ENCODE measurements around the gene FASN.

Gene FASN

GRCh38 chr17:82055965-82056728 is 41.9 kb downstream of the FASN start:
- FAIRE-seq (no peak), DNase-seq (ENCODE audit: insufficient read length) (no peak)
- TF ChIP-seq POLR2AphosphoS5 (IDR thresholded peaks at IDR 0.05; ENCODE audit: low read depth, low read length) (no peak), POLR2A (IDR thresholded peaks at IDR 0.05; ENCODE audit: low read depth, low read length) (peak; percentile 45; the same call in 1 of the 2 replicates)

GRCh38 chr17:82055023-82055964 is 42.7 kb downstream of the FASN start:
- DNase-seq (ENCODE audit: insufficient read length) (no peak), FAIRE-seq (no peak)
- TF ChIP-seq POLR2A (IDR thresholded peaks at IDR 0.05; ENCODE audit: low read depth, low read length) (no peak; the same call in 1 of the 2 replicates), POLR2AphosphoS5 (IDR thresholded peaks at IDR 0.05; ENCODE audit: low read depth, low read length) (no peak; the same call in none of the 2 replicates), TAF1 (IDR thresholded peaks at IDR 0.05; ENCODE audit: borderline replicate concordance, low read depth, low read length) (no peak)

GRCh38 chr17:82054351-82055022 is 43.5 kb downstream of the FASN start:
- TF ChIP-seq POLR2A (IDR thresholded peaks at IDR 0.05; ENCODE audit: low read depth, low read length) (no peak), POLR2AphosphoS5 (IDR thresholded peaks at IDR 0.05; ENCODE audit: low read depth, low read length) (no peak), TAF1 (IDR thresholded peaks at IDR 0.05; ENCODE audit: borderline replicate concordance, low read depth, low read length) (no peak)
- FAIRE-seq: no peak
- DNase-seq (ENCODE audit: insufficient read length): no peak

GRCh38 chr17:82053556-82054263 is 44.3 kb downstream of the FASN start:
- TF ChIP-seq TAF1 (IDR thresholded peaks at IDR 0.05; ENCODE audit: borderline replicate concordance, low read depth, low read length) (no peak), POLR2A (IDR thresholded peaks at IDR 0.05; ENCODE audit: low read depth, low read length) (no peak), POLR2AphosphoS5 (IDR thresholded peaks at IDR 0.05; ENCODE audit: low read depth, low read length) (no peak)
- FAIRE-seq (no peak), DNase-seq (ENCODE audit: insufficient read length) (no peak)

GRCh38 chr17:82053130-82053529 is 44.9 kb downstream of the FASN start:
- no peak for FAIRE-seq

GRCh38 chr17:82052638-82053059 is 45.4 kb downstream of the FASN start:
- FAIRE-seq (no peak), DNase-seq (ENCODE audit: insufficient read length) (no peak)
- TF ChIP-seq POLR2A (IDR thresholded peaks at IDR 0.05; ENCODE audit: low read depth, low read length) (no peak), TAF1 (IDR thresholded peaks at IDR 0.05; ENCODE audit: borderline replicate concordance, low read depth, low read length) (no peak), POLR2AphosphoS5 (IDR thresholded peaks at IDR 0.05; ENCODE audit: low read depth, low read length) (no peak)

More at GRCh38 chr17:82053130-82053529, 44.9 kb downstream of the FASN start:
- DNase-seq (ENCODE audit: insufficient read length): no peak
- TF ChIP-seq TAF1 (IDR thresholded peaks at IDR 0.05; ENCODE audit: borderline replicate concordance, low read depth, low read length): no peak
- TF ChIP-seq POLR2AphosphoS5 (IDR thresholded peaks at IDR 0.05; ENCODE audit: low read depth, low read length): no peak
- no peak for TF ChIP-seq POLR2A (IDR thresholded peaks at IDR 0.05; ENCODE audit: low read depth, low read length)

GRCh38 chr17:82051776-82052637 is 46.0 kb downstream of the FASN start, which contains the start of the genes GPS1 and RFNG:
GPS1 (plus strand) TSS chr17:82051898; CDS start chr17:82051932, 34 bp downstream.
RFNG (minus strand) TSS chr17:82051811; CDS start chr17:82051766, 45 bp downstream.
- FAIRE-seq (peak; percentile 95), DNase-seq (ENCODE audit: insufficient read length) (peak; percentile 99)
- TF ChIP-seq POLR2AphosphoS5 (IDR thresholded peaks at IDR 0.05; ENCODE audit: low read depth, low read length) (no peak), POLR2A (IDR thresholded peaks at IDR 0.05; ENCODE audit: low read depth, low read length) (peak; percentile 38; the same call in 1 of the 2 replicates)

- peak; percentile 9 for FAIRE-seq
- TF ChIP-seq POLR2A (IDR thresholded peaks at IDR 0.05; ENCODE audit: low read depth, low read length) (no peak), POLR2AphosphoS5 (IDR thresholded peaks at IDR 0.05; ENCODE audit: low read depth, low read length) (no peak), TAF1 (IDR thresholded peaks at IDR 0.05; ENCODE audit: borderline replicate concordance, low read depth, low read length) (no peak)
- peak; percentile 53 for DNase-seq (ENCODE audit: insufficient read length)
These were observed 47.0 kb downstream of the FASN start for GRCh38 chr17:82050761-82051641.

GRCh38 chr17:82050152-82050760 is 47.8 kb downstream of the FASN start:
- FAIRE-seq (no peak), DNase-seq (ENCODE audit: insufficient read length) (no peak)

More at GRCh38 chr17:82050152-82050760, 47.8 kb downstream of the FASN start:
- TF ChIP-seq TAF1 (IDR thresholded peaks at IDR 0.05; ENCODE audit: borderline replicate concordance, low read depth, low read length): no peak
- no peak for TF ChIP-seq POLR2A (IDR thresholded peaks at IDR 0.05; ENCODE audit: low read depth, low read length)
- TF ChIP-seq POLR2AphosphoS5 (IDR thresholded peaks at IDR 0.05; ENCODE audit: low read depth, low read length): no peak

All from GM12892 (cell line).